ENCODE results near the gene C10orf90. TPM values are rescaled to one million over a fixed set of nuclear protein-coding genes. Genes with fewer than 3 reads are reported as not detected.

C10orf90 gene
- total RNA-seq, 1 experiment from 2014 or later, result 0.18 TPM

GRCh38 chr10:126621846-126622245 lies 48.6 kb downstream of the C10orf90 start:
- H3K36me3 ChIP-seq (ENCODE audit: low read depth, low read length), result no peaks in the 10 kb centered on the region
- H3K27me3 ChIP-seq (ENCODE audit: low read length), result no peaks in the 10 kb centered on the region
- POLR2A ChIA-PET (ENCODE audit: unreplicated experiment), result no interaction called here

DNA sequence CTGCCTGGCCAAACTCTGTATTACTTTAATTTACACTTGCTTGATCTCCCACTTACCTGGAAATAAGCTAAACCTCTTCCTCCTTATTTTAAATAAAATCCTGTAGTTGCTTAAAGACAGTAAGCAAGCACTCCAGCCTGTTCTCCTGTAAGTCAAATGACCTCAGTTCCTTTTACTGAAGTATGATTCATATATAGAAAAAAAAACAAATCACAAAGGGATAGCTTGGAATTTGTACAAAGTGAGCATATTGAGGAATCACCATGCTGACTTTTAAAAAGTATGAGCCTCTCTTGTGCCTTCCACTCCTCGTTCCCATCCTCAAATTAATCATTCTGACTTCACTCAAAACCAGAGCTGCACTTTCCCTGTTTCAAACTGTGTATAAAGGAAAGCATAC lies 52.0 kb downstream of the C10orf90 start:
- BruUV-seq (replicated peaks), result no TSS peak
- POLR2A ChIA-PET (ENCODE audit: unreplicated experiment), result no interaction called here

More at GRCh38 chr10:126621846-126622245, 48.6 kb downstream of the C10orf90 start:
- H3F3A ChIP-seq (ENCODE audit: low read length, unreplicated experiment), result no peaks in the 10 kb centered on the region
- CTCF ChIA-PET, result no interaction called here
- no peak overlapping the region for H2AFZ ChIP-seq (ENCODE audit: low read length)
- no TSS peak for BruUV-seq (replicated peaks)
- ATAC-seq (no peak), DNase-seq (no peak)
- intact Hi-C loops (cut with micrococcal nuclease), result no loop called here
- H3K27ac ChIP-seq (ENCODE audit: low read length), result no peak overlapping the region
- H3K9me2 ChIP-seq (replicated peaks; ENCODE audit: low read length), result no peaks in the 10 kb centered on the region
- peaks cover 4% of the 10 kb centered on the region; the same call in 1 of the 2 replicates for H3K4me1 ChIP-seq (ENCODE audit: insufficient read depth, low read length)
- no peaks in the 10 kb centered on the region for H3K79me2 ChIP-seq (ENCODE audit: low read length)
- TF ChIP-seq EZH2phosphoT487 (IDR thresholded peaks at IDR 0.05; ENCODE audit: borderline replicate concordance, low read length) (no peak), EZH2 (IDR thresholded peaks at IDR 0.05; ENCODE audit: low read length, unreplicated experiment) (no peak), CTCF (conservative IDR thresholded peaks at IDR 0.05; ENCODE audit: low read depth, low read length) (no peak)
- no peak overlapping the region for H3K4me3 ChIP-seq (ENCODE audit: low read length)
- H3K9me3 ChIP-seq (ENCODE audit: low read length), result no peaks in the 10 kb centered on the region
- H3K9ac ChIP-seq (ENCODE audit: low read length), result no peak overlapping the region
- no peaks in the 10 kb centered on the region for H4K20me1 ChIP-seq (ENCODE audit: low read length)
- no peak overlapping the region for H3K4me2 ChIP-seq (ENCODE audit: low read length)

More for the DNA sequence above, 52.0 kb downstream of the C10orf90 start:
- Histone ChIP-seq H3K79me2 (ENCODE audit: low read length) (no peaks in the 10 kb centered on the region), H3K4me3 (ENCODE audit: low read length) (no peak overlapping the region), H2AFZ (ENCODE audit: low read length) (no peak overlapping the region), H3K9me2 (replicated peaks; ENCODE audit: low read length) (no peaks in the 10 kb centered on the region), H3K27me3 (ENCODE audit: low read length) (no peaks in the 10 kb centered on the region), H3K36me3 (ENCODE audit: low read depth, low read length) (no peaks in the 10 kb centered on the region), H3K27ac (ENCODE audit: low read length) (no peak overlapping the region), H3K9ac (ENCODE audit: low read length) (no peak overlapping the region), H3F3A (ENCODE audit: low read length, unreplicated experiment) (no peaks in the 10 kb centered on the region), H3K9me3 (ENCODE audit: low read length) (no peaks in the 10 kb centered on the region), H3K4me2 (ENCODE audit: low read length) (no peak overlapping the region), H3K4me1 (ENCODE audit: insufficient read depth, low read length) (peaks cover 4% of the 10 kb centered on the region; the same call in 1 of the 2 replicates), H4K20me1 (ENCODE audit: low read length) (no peaks in the 10 kb centered on the region)
- CTCF ChIA-PET, result no interaction called here
- peak; percentile 37; the same call in 1 of the 2 replicates for ATAC-seq
- TF ChIP-seq EZH2 (IDR thresholded peaks at IDR 0.05; ENCODE audit: low read length, unreplicated experiment), result no peak
- no peak for TF ChIP-seq CTCF (conservative IDR thresholded peaks at IDR 0.05; ENCODE audit: low read depth, low read length)
- TF ChIP-seq EZH2phosphoT487 (IDR thresholded peaks at IDR 0.05; ENCODE audit: borderline replicate concordance, low read length), result no peak
- intact Hi-C loops (cut with micrococcal nuclease), result no loop called here
- peak; percentile 19 for DNase-seq
